Gastrocnemius medialis (tissue), 4 donors: ENCODE data around the gene SMYD3.

ENCODE experiments used
- POLR2A ChIP-seq, 2 donors: fragments of 450-650 bp; IDR thresholded peaks; one replicate each; pipeline ENCODE4 v1.6.1; 2017; ENCODE audit warnings: antibody characterized with exemption in 2 of 2, mild to moderate bottlenecking in 2 of 2, moderate library complexity in 2 of 2
- TF ChIP-seq, protein P1 (sequence below), 5 experiments: fragments of 450-650 bp in 3 of 5; fragments of 200-600 bp in 2 of 5; sonication (generic) in 2 of 5; IDR thresholded peaks in 4 of 5; conservative IDR thresholded peaks in 1 of 5; 1 replicate in 4 of 5; 2 replicates in 1 of 5; pipeline ENCODE4 v1.5.1; 2016 to 2019; ENCODE audit warnings: antibody characterized with exemption in 5 of 5, mild to moderate bottlenecking in 3 of 5, moderate library complexity in 3 of 5

GRCh38 chr1:245915841-245916240, 591.2 kb downstream of the SMYD3 start:
- TF ChIP-seq, protein P1, sequence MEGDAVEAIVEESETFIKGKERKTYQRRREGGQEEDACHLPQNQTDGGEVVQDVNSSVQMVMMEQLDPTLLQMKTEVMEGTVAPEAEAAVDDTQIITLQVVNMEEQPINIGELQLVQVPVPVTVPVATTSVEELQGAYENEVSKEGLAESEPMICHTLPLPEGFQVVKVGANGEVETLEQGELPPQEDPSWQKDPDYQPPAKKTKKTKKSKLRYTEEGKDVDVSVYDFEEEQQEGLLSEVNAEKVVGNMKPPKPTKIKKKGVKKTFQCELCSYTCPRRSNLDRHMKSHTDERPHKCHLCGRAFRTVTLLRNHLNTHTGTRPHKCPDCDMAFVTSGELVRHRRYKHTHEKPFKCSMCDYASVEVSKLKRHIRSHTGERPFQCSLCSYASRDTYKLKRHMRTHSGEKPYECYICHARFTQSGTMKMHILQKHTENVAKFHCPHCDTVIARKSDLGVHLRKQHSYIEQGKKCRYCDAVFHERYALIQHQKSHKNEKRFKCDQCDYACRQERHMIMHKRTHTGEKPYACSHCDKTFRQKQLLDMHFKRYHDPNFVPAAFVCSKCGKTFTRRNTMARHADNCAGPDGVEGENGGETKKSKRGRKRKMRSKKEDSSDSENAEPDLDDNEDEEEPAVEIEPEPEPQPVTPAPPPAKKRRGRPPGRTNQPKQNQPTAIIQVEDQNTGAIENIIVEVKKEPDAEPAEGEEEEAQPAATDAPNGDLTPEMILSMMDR (IDR thresholded peaks at IDR 0.05 in 4 of 5, conservative IDR thresholded peaks at IDR 0.05 in 1 of 5), result no peak
- TF ChIP-seq POLR2A (IDR thresholded peaks at IDR 0.05), result no peak
